PFSK-1 (cell line): ENCODE results near the gene ABCG1.

Experiments used
- FOXP2 ChIP-seq: optimal IDR thresholded peaks from 2 replicates; pipeline ENCODE3; 2011; ENCODE audit warnings: borderline replicate concordance, control low read depth, inconsistent platforms; ENCODE audit not compliant: insufficient read depth; ENCODE audit errors: extremely low read length, extremely low read depth
- POLR2AphosphoS5 ChIP-seq: IDR thresholded peaks from 2 replicates; pipeline ENCODE4 v1.6.1; 2012; ENCODE audit warnings: low read depth, mild to moderate bottlenecking, control low read depth, low read length, moderate library complexity

DNA sequence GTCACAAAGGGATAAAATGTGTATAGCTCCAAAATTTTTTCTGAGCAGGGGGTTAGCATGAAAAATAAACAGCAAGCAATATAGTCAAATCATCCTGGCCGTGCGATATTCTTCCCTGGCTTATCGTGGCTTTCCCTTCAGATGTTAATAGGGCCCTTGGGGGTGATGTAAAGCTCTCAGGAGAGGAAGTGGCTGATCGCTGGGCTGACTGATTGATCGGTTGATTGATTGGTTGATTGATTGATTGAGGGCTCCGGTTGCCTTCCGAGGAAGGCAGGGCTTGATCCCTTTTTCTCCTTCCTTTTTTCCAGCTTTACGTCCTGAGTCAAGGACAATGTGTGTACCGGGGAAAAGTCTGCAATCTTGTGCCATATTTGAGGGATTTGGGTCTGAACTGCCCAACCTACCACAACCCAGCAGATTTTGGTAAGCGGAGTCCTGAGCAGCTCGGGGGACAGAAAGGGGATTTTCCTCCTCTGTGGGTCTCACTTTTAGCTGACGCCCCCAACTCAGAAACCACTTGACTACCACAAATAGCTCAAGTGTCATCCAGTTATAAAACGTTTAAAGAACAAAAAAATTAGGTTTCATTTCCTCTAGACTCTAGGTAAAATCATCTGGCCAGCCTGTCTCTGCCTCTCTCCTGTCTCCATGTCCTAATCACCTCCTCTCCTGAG is 66.8 kb downstream of the ABCG1 start:
- no peak for TF ChIP-seq FOXP2
- no peak for TF ChIP-seq POLR2AphosphoS5
